MM.1S (cell line): ENCODE measurements around the gene DIP2B.

Source experiments
- EZH2 ChIP-seq: fragments of 300-600 bp; sonication (generic); optimal IDR thresholded peaks from 2 replicates; pipeline ENCODE3; 2017; ENCODE audit warnings: low read depth, mild to moderate bottlenecking, antibody characterized with exemption, low read length, mixed read lengths
- EZH2phosphoT487 ChIP-seq: fragments of 300-600 bp; sonication (generic); IDR thresholded peaks from 2 replicates; pipeline ENCODE4 v1.6.1; 2018; ENCODE audit warnings: antibody characterized with exemption, low read length
- TF ChIP-seq, protein P1 (sequence below): fragments of 300-600 bp; sonication (generic); IDR thresholded peaks from 2 replicates; pipeline ENCODE4 v1.5.1; 2016; ENCODE audit warnings: antibody characterized with exemption, low read length, mixed read lengths

DNA sequence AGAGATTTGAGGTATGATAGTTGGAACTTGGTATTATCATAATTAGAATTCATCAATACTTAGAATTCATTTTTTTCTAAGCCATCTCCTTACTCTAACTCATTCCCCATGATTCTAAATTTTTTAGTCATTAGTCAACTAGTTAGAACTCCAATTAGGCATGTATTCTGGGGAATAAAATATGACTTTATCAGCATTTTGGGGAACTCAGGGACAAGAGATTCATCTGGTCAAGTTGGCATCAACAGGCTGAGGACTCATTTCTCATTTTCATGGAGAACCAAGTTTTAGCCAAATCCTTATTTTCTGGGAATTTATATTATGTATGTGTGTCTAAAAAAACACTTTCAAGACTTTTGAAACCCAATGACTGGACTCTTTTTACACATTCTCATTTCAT, 29.2 kb downstream of the DIP2B start:
- TF ChIP-seq, protein P1, sequence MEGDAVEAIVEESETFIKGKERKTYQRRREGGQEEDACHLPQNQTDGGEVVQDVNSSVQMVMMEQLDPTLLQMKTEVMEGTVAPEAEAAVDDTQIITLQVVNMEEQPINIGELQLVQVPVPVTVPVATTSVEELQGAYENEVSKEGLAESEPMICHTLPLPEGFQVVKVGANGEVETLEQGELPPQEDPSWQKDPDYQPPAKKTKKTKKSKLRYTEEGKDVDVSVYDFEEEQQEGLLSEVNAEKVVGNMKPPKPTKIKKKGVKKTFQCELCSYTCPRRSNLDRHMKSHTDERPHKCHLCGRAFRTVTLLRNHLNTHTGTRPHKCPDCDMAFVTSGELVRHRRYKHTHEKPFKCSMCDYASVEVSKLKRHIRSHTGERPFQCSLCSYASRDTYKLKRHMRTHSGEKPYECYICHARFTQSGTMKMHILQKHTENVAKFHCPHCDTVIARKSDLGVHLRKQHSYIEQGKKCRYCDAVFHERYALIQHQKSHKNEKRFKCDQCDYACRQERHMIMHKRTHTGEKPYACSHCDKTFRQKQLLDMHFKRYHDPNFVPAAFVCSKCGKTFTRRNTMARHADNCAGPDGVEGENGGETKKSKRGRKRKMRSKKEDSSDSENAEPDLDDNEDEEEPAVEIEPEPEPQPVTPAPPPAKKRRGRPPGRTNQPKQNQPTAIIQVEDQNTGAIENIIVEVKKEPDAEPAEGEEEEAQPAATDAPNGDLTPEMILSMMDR, result no peak
- TF ChIP-seq EZH2 (no peak), EZH2phosphoT487 (no peak)
